ENCODE data around the gene GSN. TPM values are rescaled to one million over a fixed set of nuclear protein-coding genes. Genes with fewer than 3 reads are reported as not detected.
A peak's percentile ranks its signal among the peaks of the same experiment; 100 is the strongest.

The GSN gene
- total RNA-seq, 2 donors from 2014 or later, result 1,444 to 3,478 TPM

DNA sequence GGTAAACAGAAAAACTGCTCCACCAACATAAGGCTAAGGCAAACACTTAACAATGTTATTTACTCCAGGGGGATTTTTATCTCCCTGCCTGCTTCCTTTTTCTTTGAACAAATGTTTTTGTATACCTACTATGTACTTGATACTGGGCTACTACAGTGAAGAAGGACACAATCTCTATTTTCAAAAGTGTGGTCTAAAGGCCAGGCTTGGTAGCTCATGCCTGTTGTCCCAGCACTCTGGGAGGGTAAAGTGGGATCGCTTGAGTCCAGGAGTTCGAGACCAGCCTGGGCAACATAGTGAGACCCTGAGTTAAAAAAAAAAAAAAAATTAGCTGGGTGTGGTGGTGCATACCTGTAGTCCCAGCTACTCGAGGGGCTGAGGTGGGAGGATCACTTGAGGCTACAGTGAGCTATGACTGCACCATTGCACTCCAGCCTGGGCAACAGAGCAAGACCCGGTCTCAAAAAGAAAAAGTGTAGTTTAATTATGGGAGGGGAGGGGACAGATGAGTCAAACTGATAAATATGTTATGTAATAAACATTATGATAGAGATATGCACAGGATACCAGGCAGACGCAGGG, 98.7 kb downstream of the GSN start:
- TF ChIP-seq, protein P1, sequence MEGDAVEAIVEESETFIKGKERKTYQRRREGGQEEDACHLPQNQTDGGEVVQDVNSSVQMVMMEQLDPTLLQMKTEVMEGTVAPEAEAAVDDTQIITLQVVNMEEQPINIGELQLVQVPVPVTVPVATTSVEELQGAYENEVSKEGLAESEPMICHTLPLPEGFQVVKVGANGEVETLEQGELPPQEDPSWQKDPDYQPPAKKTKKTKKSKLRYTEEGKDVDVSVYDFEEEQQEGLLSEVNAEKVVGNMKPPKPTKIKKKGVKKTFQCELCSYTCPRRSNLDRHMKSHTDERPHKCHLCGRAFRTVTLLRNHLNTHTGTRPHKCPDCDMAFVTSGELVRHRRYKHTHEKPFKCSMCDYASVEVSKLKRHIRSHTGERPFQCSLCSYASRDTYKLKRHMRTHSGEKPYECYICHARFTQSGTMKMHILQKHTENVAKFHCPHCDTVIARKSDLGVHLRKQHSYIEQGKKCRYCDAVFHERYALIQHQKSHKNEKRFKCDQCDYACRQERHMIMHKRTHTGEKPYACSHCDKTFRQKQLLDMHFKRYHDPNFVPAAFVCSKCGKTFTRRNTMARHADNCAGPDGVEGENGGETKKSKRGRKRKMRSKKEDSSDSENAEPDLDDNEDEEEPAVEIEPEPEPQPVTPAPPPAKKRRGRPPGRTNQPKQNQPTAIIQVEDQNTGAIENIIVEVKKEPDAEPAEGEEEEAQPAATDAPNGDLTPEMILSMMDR (IDR thresholded peaks at IDR 0.05), result no peak
- no peaks in the 10 kb centered on the region for H3K9me3 ChIP-seq
- H3K4me3 ChIP-seq, result peak overlapping the region in 1 of 2 donors; percentile 72
- H3K36me3 ChIP-seq, result peaks cover 5% of the 10 kb centered on the region
- peak overlapping the region; percentile 95 to 98 for H3K27ac ChIP-seq
- no peaks in the 10 kb centered on the region for H3K27me3 ChIP-seq
- no peak for DNase-seq (ENCODE audit: low spot score)
- peaks cover 0 to 82% of the 10 kb centered on the region in 2 donors for H3K4me1 ChIP-seq

DNA sequence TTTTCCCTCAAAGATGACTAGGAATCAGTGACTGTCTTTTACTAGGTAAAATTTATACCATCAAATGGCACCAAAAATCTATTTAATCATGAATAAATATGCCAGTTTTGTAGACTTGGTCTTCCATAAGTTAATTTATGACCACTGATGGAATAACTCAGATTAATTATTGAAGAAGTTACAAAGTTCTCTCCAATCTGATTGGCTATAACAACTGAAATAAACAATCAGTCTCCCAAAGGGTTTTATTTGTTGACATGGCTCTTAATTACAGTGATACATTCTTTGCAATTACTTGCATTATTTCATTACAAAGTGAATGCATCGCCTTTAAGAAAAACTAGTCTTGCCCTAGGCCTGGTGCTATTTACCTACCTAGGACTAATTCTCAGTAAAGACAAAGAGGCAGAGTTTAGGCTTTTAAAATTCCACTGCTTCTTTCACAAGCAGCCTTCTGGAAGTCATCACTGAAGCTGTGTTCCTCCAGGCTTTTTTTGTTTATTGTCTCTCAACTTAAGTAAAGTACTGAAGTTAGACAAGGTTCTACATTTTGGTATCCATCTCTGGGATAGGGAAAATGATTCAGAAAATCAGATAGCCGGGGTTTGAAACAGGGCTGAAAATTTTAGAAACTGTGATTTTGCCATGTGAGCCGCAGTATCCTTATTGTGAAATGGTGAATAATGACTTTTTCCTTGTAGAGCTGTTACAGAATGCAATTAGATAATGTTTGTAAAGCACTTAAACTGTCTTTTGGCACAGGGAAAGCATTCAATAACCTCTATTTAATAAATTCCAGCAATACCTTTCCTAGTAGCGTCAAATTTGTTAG, 99.6 kb downstream of the GSN start:
- Histone ChIP-seq H3K27ac (peak overlapping the region; percentile 95 to 98), H3K27me3 (no peaks in the 10 kb centered on the region)

DNA sequence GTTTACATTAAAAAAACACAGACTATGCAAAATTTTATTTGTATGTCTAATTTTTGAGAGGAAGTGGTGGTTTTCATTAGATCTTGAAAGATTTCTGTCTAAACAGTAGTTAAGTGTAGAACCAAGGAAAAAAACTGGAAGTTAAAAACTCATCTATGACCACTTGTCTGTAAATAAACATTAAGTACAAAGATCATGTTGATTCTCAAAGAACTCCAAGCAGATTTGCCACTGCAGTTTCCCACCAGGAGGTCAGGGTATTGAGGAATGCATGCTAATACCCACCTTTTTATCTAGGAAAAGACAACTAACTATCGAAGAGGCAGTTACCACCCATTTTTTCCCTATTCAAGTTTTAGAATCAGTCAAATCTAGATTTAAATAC, 100.2 kb downstream of the GSN start:
- Histone ChIP-seq H3K4me3 (peak overlapping the region; percentile 72 to 77), H3K36me3 (peaks cover 5% of the 10 kb centered on the region), H3K4me1 (peaks cover 0 to 82% of the 10 kb centered on the region in 2 donors), H3K9me3 (no peaks in the 10 kb centered on the region), H3K27ac (peak overlapping the region; percentile 95 to 98), H3K27me3 (no peaks in the 10 kb centered on the region)
- DNase-seq (ENCODE audit: low spot score), result no peak
- TF ChIP-seq, protein P1 (IDR thresholded peaks at IDR 0.05), result no peak

More for the DNA sequence above, 99.6 kb downstream of the GSN start:
- peak overlapping the region; percentile 72 to 77 for H3K4me3 ChIP-seq
- TF ChIP-seq, protein P1 (IDR thresholded peaks at IDR 0.05), result no peak
- no peaks in the 10 kb centered on the region for H3K9me3 ChIP-seq
- no peak for DNase-seq (ENCODE audit: low spot score)
- H3K36me3 ChIP-seq, result peaks cover 5% of the 10 kb centered on the region
- H3K4me1 ChIP-seq, result peaks cover 0 to 82% of the 10 kb centered on the region in 2 donors

DNA sequence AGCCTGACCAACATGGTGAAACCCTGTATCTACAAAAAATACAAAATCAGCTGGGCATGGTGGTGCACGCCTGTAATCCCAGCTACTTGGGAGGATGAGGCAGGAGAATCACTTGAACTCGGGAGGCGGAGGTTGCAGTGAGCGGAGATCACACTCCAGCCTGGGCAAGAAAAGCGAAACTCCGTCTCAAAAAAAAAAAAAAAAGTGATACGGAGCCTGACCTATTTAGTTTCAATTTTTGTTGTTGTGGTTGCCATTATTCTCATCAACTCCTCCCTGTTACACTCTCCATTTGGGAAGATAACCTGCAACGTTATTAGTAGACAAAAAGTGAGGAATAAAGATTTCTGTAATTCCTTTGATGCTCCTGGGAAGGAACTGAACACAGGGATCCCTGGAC, 100.8 kb downstream of the GSN start:
- Histone ChIP-seq H3K27ac (peak overlapping the region; percentile 95 to 98), H3K9me3 (no peaks in the 10 kb centered on the region), H3K36me3 (peaks cover 5% of the 10 kb centered on the region), H3K27me3 (no peaks in the 10 kb centered on the region), H3K4me1 (peaks cover 0 to 82% of the 10 kb centered on the region in 2 donors), H3K4me3 (peak overlapping the region; percentile 72 to 77)
- TF ChIP-seq, protein P1 (IDR thresholded peaks at IDR 0.05), result no peak
- no peak for DNase-seq (ENCODE audit: low spot score)

DNA sequence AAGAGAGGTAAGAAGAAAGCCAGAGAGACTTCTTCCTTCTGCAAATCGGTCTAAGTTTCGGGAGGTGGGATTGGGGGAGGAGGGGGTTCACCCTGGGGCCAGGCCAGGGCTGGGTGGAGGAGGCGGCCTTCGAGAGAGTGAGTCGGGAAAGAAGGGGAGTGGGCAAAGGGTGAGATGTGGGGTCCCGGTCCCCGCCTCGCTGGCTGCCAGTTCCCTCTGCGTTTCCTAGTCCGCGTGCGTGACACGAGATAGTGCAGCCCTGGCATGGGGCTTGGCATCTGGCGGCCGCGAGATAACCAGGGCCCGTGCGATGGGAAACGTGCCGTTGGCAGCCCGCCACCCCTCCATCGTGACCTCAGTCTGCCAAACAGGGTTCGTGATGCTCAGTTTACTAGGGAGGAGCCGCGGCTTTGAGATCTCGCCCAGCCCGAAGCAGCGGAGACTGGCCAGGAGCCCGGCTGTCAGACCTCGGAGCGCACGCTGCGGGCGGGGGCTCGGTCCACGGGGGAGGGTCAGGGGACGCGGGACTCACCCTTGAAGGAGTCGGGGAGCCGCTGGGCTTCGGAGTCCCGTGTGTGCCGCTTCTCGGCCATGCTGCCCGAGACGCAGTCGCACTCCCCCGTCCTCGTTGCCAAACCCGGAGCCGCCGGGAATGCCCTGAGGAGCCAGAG, 101.8 kb downstream of the GSN start, which contains the start of gene STOM:
TSS of gene STOM (minus strand) at position 656 of the 671 bp plus-strand sequence. CDS start at position 593, 63 bp downstream.
- Histone ChIP-seq H3K36me3 (peaks cover 5% of the 10 kb centered on the region), H3K9me3 (no peaks in the 10 kb centered on the region), H3K4me3 (peak within 1 kb of the TSS; percentile 72 to 77), H3K27ac (peak within 1 kb of the TSS; percentile 95 to 98), H3K27me3 (no peaks in the 10 kb centered on the region), H3K4me1 (peaks cover 0 to 76% of the 10 kb centered on the region in 2 donors)
- TF ChIP-seq, protein P1 (IDR thresholded peaks at IDR 0.05), result no peak
- DNase-seq (ENCODE audit: low spot score), result peak; percentile 95

Measured in right atrium auricular region (tissue), 2 donors.